OCI-LY3 (cell line): ENCODE measurements around the gene POLDIP3.

Experiments
- EZH2phosphoT487 ChIP-seq: fragments of 200-600 bp; shearing (Covaris generic); IDR thresholded peaks from 2 replicates; pipeline ENCODE4 v1.6.1; 2018; ENCODE audit warnings: antibody characterized with exemption, mixed run types, low read depth
- TF ChIP-seq, protein P1 (sequence below): fragments of 200-600, 300-600 bp; sonication (generic); IDR thresholded peaks from 2 replicates; pipeline ENCODE4 v1.5.1; 2014; ENCODE audit warnings: antibody characterized with exemption, low read length, low read depth

- TF ChIP-seq, protein P1, sequence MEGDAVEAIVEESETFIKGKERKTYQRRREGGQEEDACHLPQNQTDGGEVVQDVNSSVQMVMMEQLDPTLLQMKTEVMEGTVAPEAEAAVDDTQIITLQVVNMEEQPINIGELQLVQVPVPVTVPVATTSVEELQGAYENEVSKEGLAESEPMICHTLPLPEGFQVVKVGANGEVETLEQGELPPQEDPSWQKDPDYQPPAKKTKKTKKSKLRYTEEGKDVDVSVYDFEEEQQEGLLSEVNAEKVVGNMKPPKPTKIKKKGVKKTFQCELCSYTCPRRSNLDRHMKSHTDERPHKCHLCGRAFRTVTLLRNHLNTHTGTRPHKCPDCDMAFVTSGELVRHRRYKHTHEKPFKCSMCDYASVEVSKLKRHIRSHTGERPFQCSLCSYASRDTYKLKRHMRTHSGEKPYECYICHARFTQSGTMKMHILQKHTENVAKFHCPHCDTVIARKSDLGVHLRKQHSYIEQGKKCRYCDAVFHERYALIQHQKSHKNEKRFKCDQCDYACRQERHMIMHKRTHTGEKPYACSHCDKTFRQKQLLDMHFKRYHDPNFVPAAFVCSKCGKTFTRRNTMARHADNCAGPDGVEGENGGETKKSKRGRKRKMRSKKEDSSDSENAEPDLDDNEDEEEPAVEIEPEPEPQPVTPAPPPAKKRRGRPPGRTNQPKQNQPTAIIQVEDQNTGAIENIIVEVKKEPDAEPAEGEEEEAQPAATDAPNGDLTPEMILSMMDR, result peak; percentile 96
- TF ChIP-seq EZH2phosphoT487, result no peak
These were observed 6.9 kb upstream of the POLDIP3 start for GRCh38 chr22:42621505-42622002.
